H1 (cell line): ENCODE results near the gene RBM20. TPM values are rescaled to one million over a fixed set of nuclear protein-coding genes. Genes with fewer than 3 reads are reported as not detected.

Experiments used
- BACH1 ChIP-seq: IDR thresholded peaks from 2 replicates; pipeline ENCODE4 v1.6.1; 2012; ENCODE audit warnings: low read length, improper control_type of control experiment
- CHD2 ChIP-seq: IDR thresholded peaks from 2 replicates; pipeline ENCODE4 v1.6.1; 2012; ENCODE audit warnings: low read length, improper control_type of control experiment
- CTBP2 ChIP-seq: IDR thresholded peaks from 2 replicates; pipeline ENCODE4 v1.7.0; 2011; ENCODE audit warnings: borderline replicate concordance, mild to moderate bottlenecking, moderate library complexity, mixed read lengths, low read length; ENCODE audit not compliant: insufficient read depth, insufficient read length
- JUND ChIP-seq: IDR thresholded peaks from 2 replicates; pipeline ENCODE4 v1.6.1; 2011; ENCODE audit warnings: mild to moderate bottlenecking, improper control_type of control experiment, low read length
- KDM5A ChIP-seq: fragments of 200-600 bp; IDR thresholded peaks from 2 replicates; pipeline ENCODE4 v1.7.1; 2012; ENCODE audit warnings: mild to moderate bottlenecking, low read length, inconsistent platforms, mixed read lengths
- SIRT6 ChIP-seq: IDR thresholded peaks from one replicate; pipeline ENCODE4 v1.7.1; 2012; ENCODE audit warnings: low read length, inconsistent platforms
- SP1 ChIP-seq: IDR thresholded peaks from 2 replicates; pipeline ENCODE4 v1.6.1; 2011; ENCODE audit warnings: low read depth, low read length
- polyA plus RNA-seq, 7 experiments: library from polyadenylated mRNA; depleted of rRNA in 3 of 7; stranded (reverse) in 5 of 7; unstranded in 2 of 7; fragments of >200 nt in 5 of 7; fragments of 200-250 nt in 2 of 7; gene quantifications; 1 replicate in 5 of 7; 2 replicates in 1 of 7; 4 replicates in 1 of 7; pipeline versions ENCODE4 v1.2.1 to v1.2.3, GENCODE V29; 2011 to 2013; ENCODE audit warnings: missing spikeins in 2 of 7, mixed read lengths in 2 of 7
- total RNA-seq: library from RNA; stranded (reverse); fragmentation: NEBNext Ultra II Directional; extraction: Animal tissue kit (Norgen Biotek cat#: 25700); gene quantifications from 2 replicates; pipeline ENCODE4 v1.2.1, GENCODE V29; 2021

RBM20 gene
- total and polyA plus RNA-seq, 2 of the 8 experiments (the other 6 are each of a cell fraction or from before 2014, with no cell fraction given), result 0.05 to 0.63 TPM

- TF ChIP-seq SIRT6 (no peak), SP1 (no peak), CTBP2 (no peak), KDM5A (no peak), BACH1 (no peak), CHD2 (no peak), JUND (no peak)
Observed at GRCh38 chr10:110817614-110818013, 173.5 kb downstream of the RBM20 start (continued).
